ENCODE data around the gene OR9A4.

DNA sequence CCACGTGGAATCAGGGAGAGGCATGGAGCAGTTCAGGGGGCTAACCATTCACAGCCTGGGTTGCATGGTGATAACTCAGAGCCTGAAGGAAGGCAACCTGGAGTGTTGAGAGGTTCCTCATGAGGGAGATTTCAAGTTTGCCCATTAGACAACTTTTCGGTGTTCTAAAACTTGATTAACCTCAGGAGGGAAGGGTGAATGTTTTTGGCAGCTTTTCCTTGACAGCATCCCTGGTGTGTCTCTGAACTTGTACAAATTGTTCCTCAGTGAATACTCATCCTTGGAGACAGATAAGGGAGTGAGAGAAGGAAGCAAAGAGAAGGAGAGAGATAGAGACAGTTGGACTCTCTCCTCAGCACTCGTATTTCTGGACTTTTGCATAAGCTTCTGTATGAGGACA, at the start of gene OR9A4:
- no peak for TF ChIP-seq CTCF (IDR thresholded peaks at IDR 0.05)
- TF ChIP-seq POLR2A (IDR thresholded peaks at IDR 0.05): no peak

All from right lobe of liver (tissue), 4 donors.